Ecto neural progenitor cell (in vitro differentiated cells): ENCODE results near the gene SPIRE1.
"Not testable (repeated sequence)": the region's sequence is repeated elsewhere in the genome, so short reads cannot be mapped to it uniquely, and the experiment has no call there.

Experiments used
- DNase-seq: peaks from one replicate; pipeline ENCODE4 v3.0.0-alpha.2; 2018; ENCODE audit warnings: low spot score

Gene SPIRE1

DNA sequence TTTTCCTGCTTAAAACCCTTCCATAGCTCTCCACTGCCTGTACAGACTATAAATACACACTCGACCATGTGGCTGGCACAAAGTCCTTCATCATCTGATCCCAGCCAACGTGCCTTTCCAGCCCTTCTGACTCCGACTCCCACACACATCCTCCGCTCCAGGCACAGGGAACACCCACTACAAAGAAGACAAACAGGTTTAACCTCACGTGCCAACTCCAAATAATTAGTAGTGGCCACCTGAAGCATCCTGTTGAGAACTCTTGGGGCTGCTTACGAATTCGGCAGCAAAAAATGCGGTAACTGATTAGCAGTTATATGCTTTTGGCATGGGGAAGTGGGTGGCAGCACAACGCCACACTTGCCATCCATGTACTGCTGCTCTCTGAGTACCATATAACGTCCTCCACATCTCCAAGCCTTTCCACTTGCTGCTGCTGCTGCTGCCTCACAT is 12.1 kb downstream of the SPIRE1 start:
- DNase-seq = no peak

GRCh38 chr18:12645254-12645653 is 12.7 kb downstream of the SPIRE1 start:
- DNase-seq = no peak

- DNase-seq = not testable (repeated sequence)
These were observed 14.2 kb downstream of the SPIRE1 start for GRCh38 chr18:12643756-12644155.

- DNase-seq = no peak
These were observed 17.1 kb downstream of the SPIRE1 start for GRCh38 chr18:12640881-12641200.

- DNase-seq = no peak
These were observed 17.7 kb downstream of the SPIRE1 start for GRCh38 chr18:12639990-12640880.

DNA sequence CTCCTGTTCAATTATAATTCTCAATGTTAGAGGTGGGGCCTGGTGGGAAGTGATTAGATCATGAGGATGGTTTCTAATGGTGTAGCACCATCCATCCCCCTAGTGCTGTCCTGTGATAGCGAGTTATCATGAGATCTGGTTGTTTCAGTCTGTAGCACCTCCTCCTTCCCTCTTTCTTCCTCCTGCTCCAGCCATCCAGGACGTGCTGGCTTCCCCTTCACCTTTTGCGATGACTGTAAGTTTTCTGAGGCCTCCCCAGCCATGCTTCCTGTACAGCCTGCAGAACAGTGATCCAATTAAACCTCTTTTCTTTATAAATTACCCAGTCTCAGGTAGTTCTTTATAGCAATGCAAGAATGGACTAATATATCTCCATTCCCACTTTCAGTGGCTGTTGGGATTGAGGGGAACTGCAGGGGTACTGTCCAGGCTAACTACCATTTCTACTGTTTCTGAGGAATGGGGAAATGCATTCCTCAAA is 19.2 kb downstream of the SPIRE1 start:
- no peak for DNase-seq

DNA sequence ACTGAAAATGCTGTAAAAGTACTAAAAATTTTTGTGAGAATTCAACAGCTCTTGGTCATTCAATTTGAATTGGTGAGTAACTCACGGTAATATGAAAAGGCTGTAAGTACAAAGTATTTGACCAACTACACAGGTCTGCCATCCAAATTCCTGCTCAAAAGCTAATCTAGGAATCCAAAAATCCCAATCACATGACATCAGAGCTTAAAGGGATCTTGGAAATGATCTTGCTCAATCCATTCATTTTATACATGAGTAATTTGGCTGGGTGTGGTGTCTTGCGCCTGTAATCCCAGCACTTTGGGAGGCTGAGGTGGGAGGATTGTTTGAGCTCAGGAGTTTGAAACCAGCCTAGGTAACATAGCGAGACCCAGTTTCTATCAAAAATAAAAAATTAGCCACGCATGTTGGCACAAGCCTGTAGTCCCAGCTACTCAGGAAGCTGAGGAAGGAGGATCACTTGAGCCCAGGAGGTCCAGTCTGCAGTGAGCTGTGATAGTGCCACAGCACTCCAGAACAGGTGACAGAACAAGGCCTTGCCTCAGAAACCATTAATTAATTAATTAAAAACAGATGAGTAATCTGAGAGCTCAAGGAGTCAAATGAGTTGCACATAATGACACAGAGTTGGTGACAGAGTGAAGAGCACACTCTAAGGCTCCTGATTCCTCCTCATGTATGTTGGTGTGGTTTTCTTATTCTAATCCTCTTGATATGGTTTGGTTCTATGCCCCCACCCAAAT is 19.8 kb downstream of the SPIRE1 start:
- DNase-seq = no peak

DNA sequence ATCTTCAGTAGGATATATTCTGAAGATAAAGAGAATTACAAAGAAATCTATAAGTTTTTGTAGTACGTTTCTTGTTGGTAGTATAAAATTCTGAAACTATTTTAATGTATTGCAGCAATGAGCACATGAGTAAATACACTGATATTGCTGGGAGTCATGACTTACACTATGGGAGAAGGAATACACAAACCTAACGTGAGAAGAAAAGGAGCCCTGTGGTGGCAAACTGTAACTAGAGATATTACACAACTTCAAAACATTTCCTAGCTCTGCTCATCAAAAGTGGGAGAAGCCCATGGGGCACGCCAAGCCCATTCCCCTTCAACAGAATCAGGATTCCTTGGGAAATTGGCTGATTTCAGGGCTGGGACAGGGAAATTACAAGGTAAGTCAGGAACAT is 20.5 kb downstream of the SPIRE1 start:
- no peak for DNase-seq

GRCh38 chr18:12631831-12632477 is 26.0 kb downstream of the SPIRE1 start:
- DNase-seq = no peak

DNA sequence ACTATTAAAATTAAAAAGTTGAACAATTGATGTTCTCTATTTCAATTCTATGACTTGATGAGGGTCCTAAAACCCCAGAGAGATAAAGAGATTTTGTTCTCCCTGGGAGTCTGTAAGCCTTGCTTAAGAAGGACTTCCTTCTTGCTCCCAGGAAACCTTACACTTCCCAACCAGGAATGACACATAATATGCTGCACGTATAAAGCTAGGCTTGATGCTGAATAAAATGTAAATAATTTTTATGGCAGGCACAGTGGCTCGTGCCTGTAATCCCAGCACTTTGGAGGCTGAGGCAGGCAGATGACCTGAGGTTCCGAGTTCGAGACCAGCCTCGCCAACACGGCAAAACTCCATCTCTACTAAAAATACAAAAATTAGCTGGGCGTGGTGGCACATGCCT is 27.8 kb downstream of the SPIRE1 start:
- DNase-seq = no peak

- DNase-seq = no peak
These were observed 28.9 kb downstream of the SPIRE1 start for GRCh38 chr18:12628706-12629702.

GRCh38 chr18:12627199-12627598 is 30.7 kb downstream of the SPIRE1 start:
- not testable (repeated sequence) for DNase-seq

DNA sequence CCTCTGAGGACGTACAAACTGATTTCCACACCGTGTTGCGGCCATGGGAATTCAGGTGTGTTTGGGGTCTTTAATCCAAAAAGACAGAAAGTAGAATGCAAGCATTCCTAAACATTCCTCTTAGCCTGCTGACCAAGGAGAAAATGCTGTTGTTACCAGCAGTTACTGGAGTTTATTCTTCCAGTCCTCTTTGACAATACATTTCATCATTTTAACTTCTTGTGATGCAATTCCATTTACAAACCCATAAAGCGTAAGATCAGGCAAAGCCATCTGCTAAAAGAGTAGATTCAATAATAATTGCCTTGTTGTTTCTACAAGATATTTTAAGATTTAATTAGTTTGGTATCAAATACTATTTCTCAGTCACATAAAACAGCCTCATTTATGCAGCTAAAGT is 32.7 kb downstream of the SPIRE1 start:
- no peak for DNase-seq

DNA sequence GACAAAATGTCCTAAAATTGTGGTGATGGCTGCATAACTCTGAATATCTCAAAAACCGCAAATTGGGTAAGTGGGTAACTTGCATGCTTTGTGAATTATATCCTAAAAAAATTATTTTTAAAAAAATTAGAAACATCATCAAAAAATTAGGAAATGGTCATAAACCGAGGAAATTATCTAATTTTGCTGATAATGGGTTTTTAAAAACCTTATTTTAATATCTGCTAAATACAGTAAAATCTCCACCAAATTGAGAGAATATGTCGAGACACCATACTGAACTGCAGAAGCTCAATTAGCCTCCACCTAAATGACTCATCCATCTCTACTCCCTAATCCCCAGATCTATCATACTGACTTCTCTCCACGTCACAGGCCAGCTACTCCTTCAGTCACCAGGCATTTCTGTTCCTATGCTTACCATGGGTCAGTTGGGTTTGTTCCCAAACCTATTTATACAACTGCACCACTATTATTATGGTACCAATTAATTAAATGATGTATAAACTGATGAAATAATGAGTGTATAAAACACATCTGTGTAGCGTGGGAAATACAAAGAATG is 36.1 kb downstream of the SPIRE1 start:
- DNase-seq = no peak

GRCh38 chr18:12615748-12616147 is 42.2 kb downstream of the SPIRE1 start:
- DNase-seq = no peak

- no peak for DNase-seq
These were observed 49.6 kb downstream of the SPIRE1 start for GRCh38 chr18:12608301-12608700.

- DNase-seq = no peak
These were observed 51.2 kb downstream of the SPIRE1 start for GRCh38 chr18:12606592-12607315.

- no peak for DNase-seq
These were observed 53.4 kb downstream of the SPIRE1 start for GRCh38 chr18:12604445-12605007.

- DNase-seq = no peak
These were observed 57.9 kb downstream of the SPIRE1 start for GRCh38 chr18:12599966-12600365.

DNA sequence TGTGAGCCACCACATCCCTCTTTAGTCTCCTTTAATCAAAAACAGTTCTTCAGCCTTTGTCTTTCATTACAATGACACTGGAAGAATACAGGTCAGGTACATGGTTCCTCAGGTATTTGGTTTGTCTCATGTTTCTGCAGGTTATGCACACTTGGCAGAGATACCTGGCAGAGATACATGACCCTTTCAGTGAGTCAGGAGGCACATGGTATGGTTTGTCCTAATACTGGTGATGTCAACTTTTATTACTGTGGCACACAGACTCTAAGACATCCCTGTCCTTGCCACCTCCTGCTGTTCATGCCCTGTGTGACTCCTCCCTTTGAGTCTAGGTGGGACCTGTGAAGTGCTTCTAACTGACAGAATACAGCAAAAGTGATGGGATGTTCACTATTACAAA is 58.4 kb downstream of the SPIRE1 start:
- no peak for DNase-seq
